ENCODE results near the gene RAB22A. TPM values are rescaled to one million over a fixed set of nuclear protein-coding genes. Genes with fewer than 3 reads are reported as not detected.

The RAB22A gene
- total and polyA plus RNA-seq, 7 donors: 8.0 to 21.6 (median 17.6) TPM

DNA sequence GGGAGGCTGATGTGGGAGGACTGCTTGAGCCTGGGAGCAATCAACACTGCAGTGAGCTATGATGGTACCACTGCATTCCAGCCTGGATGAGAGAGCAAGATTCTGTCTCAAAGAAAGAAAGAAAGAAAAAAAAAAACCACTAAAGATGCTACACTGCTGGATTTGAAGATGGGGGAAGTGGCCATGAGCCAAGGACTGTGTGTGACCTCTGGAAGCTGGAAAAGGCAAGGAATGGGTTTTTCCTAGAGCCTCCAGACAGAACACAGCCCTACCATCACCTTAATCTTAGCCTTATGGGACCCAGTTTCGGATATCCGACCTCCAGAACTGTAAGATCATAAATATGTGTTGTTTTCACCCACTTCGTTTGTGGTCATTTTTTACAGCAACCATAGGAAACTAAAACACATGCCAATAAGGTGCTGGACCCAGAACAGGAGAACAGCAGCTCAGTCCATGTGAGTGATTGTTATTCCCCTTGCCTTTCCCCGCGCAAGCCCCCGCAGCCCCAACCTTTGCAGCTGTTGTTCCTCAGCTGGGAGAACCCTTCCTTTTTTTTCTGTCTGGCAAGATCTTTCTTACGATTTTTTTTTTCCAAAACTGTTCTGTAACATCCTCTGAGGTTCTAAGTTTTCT lies 68.4 kb downstream of the RAB22A start:
- no peak overlapping the region for H3K4me3 ChIP-seq
- H3K27ac ChIP-seq: no peak overlapping the region
- intact Hi-C loops (cut with DNase I): no loop called here
- H3K4me1 ChIP-seq: no peaks in the 10 kb centered on the region
- H3K9me3 ChIP-seq: peaks cover 0 to 6% (median 1%) of the 10 kb centered on the region in 4 donors
- DNase-seq: peak; percentile 78
- no peaks in the 10 kb centered on the region for H3K36me3 ChIP-seq
- WGBS, 2 donors: 60 to 70% methylated on average over 7 of the region's 7 CpGs
- TF ChIP-seq, protein P1, sequence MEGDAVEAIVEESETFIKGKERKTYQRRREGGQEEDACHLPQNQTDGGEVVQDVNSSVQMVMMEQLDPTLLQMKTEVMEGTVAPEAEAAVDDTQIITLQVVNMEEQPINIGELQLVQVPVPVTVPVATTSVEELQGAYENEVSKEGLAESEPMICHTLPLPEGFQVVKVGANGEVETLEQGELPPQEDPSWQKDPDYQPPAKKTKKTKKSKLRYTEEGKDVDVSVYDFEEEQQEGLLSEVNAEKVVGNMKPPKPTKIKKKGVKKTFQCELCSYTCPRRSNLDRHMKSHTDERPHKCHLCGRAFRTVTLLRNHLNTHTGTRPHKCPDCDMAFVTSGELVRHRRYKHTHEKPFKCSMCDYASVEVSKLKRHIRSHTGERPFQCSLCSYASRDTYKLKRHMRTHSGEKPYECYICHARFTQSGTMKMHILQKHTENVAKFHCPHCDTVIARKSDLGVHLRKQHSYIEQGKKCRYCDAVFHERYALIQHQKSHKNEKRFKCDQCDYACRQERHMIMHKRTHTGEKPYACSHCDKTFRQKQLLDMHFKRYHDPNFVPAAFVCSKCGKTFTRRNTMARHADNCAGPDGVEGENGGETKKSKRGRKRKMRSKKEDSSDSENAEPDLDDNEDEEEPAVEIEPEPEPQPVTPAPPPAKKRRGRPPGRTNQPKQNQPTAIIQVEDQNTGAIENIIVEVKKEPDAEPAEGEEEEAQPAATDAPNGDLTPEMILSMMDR (IDR thresholded peaks at IDR 0.05): no peak
- TF ChIP-seq POLR2AphosphoS5 (IDR thresholded peaks at IDR 0.05): peak in 1 of 4 donors; percentile 4
- no peaks in the 10 kb centered on the region for H3K27me3 ChIP-seq

DNA sequence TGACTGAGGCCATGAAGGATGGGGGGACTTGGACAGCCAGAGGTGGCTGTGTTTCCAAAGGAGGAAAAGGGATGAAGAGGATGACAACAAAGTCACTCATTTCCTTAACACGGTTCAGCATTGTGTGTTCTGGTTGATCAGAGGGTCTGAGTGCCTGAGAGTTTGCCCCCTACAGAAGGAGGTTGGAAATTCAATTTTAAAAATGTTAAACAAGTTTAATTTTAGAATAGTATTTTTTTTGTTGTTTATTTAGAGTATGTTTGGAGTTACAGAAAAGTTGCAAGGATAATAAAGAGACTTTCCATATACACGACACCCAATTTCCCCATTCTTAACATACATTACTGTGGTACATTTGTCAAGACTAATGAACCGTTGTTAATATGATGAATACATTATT lies 69.2 kb downstream of the RAB22A start:
- Histone ChIP-seq H3K4me3 (no peak overlapping the region), H3K27ac (no peak overlapping the region), H3K27me3 (no peaks in the 10 kb centered on the region), H3K4me1 (no peaks in the 10 kb centered on the region), H3K36me3 (no peaks in the 10 kb centered on the region), H3K9me3 (peaks cover 0 to 6% (median 1%) of the 10 kb centered on the region in 4 donors)
- intact Hi-C loops (cut with DNase I): no loop called here
- DNase-seq: no peak
- 64 to 73% methylated on average over 3 of the region's 3 CpGs for WGBS, 2 donors
- TF ChIP-seq, protein P1 (IDR thresholded peaks at IDR 0.05): no peak
- TF ChIP-seq POLR2AphosphoS5 (IDR thresholded peaks at IDR 0.05) (no peak), EP300 (IDR thresholded peaks at IDR 0.05) (no peak), POLR2A (IDR thresholded peaks at IDR 0.05) (no peak)

DNA sequence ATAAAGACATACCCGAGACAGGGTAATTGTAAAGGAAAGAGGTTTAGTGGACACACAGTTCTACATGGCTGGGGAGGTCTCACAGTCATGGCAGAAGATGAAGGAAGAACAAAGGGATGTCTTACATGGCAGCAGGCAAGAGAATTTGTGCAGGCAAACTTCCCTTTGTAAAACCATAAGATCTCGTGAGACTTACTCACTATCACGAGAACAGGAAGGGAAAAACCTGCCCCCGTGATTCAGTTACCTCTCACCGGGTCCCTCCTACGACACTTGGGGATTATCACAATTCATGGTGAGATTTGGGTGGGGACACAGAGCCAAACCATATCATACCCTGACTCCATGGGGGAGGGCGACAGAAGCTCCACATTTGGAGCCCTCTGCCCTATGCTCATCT lies 72.1 kb downstream of the RAB22A start:
- H3K27me3 ChIP-seq: no peaks in the 10 kb centered on the region
- H3K36me3 ChIP-seq: no peaks in the 10 kb centered on the region
- H3K9me3 ChIP-seq: peaks cover 0 to 6% (median 1%) of the 10 kb centered on the region in 4 donors
- intact Hi-C loops (cut with DNase I): loop anchor here (10.0 kb wide), 1 partner anchor 193 kb away; no protein-coding TSS in a partner anchor
- no peaks in the 10 kb centered on the region for H3K4me1 ChIP-seq
- H3K27ac ChIP-seq: no peak overlapping the region
- no peak for TF ChIP-seq POLR2AphosphoS5 (IDR thresholded peaks at IDR 0.05)
- no peak overlapping the region for H3K4me3 ChIP-seq
- WGBS, 2 donors: 92 to 93% methylated on average over 7 of the region's 7 CpGs
- no peak for DNase-seq

DNA sequence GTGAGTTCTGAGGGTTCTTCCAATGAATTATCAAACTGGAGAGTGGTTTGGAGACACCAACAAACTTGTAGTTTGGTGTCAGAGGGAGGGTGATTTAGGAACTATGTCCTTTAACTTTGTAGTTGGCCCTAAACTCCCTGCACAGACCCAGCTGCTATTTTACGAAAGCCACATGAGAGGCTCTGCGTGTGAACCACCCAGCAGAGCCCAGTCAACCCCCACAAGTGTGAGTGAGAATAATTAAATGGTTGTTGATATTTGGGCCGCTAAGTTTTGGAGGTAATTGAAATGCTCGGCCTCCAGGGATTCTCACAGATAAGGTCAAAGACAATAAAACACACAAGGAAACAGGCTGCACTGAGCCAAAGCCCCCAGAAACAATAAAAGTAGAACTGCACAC lies 72.6 kb downstream of the RAB22A start:
- H3K4me3 ChIP-seq: no peak overlapping the region
- intact Hi-C loops (cut with DNase I): loop anchor here (10.0 kb wide), 1 partner anchor 193 kb away; no protein-coding TSS in a partner anchor
- H3K4me1 ChIP-seq: no peaks in the 10 kb centered on the region
- 61 to 77% methylated on average over 4 of the region's 4 CpGs for WGBS, 2 donors
- no peaks in the 10 kb centered on the region for H3K27me3 ChIP-seq
- peaks cover 0 to 6% (median 1%) of the 10 kb centered on the region in 4 donors for H3K9me3 ChIP-seq
- no peaks in the 10 kb centered on the region for H3K36me3 ChIP-seq
- no peak for DNase-seq
- no peak for TF ChIP-seq POLR2A (IDR thresholded peaks at IDR 0.05)
- no peak overlapping the region for H3K27ac ChIP-seq

DNA sequence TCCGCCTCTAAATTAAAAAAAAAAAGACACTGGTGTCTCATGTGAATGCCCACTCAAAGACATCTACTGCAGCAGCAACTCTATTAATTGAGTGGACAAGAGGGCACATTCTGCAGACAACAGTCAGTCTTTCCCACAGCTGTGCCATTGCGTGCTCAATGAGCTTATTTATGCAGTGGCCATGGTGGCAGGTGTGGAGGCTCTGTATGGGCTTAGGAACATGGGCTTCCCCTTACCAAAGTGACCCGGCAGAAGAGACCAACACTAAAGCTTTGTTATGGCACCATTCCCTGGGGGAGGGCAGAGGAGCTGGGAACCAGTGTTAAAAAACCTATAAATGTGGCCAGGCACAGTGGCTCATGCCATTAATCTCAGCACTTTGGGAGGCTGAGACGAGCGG lies 75.3 kb downstream of the RAB22A start:
- H3K4me3 ChIP-seq: no peak overlapping the region
- intact Hi-C loops (cut with DNase I): loop anchor here (5.0 to 10.0 kb wide), 2 partner anchors 190 to 267 kb away; partner anchors contain the start of gene STX16
- H3K9me3 ChIP-seq: peaks cover 0 to 6% (median 1%) of the 10 kb centered on the region in 4 donors
- WGBS, 2 donors: 92 to 94% methylated on average over 5 of the region's 5 CpGs
- no peaks in the 10 kb centered on the region for H3K36me3 ChIP-seq
- no peak for DNase-seq
- peaks cover 0 to 3% (median 1%) of the 10 kb centered on the region in 4 donors for H3K4me1 ChIP-seq
- H3K27ac ChIP-seq: no peak overlapping the region
- TF ChIP-seq POLR2A (IDR thresholded peaks at IDR 0.05) (no peak), POLR2AphosphoS5 (IDR thresholded peaks at IDR 0.05) (no peak), EP300 (IDR thresholded peaks at IDR 0.05) (no peak)
- TF ChIP-seq, protein P1 (IDR thresholded peaks at IDR 0.05): no peak
- no peaks in the 10 kb centered on the region for H3K27me3 ChIP-seq

Data from sigmoid colon (tissue), 7 donors.